GM18505 (cell line): ENCODE results near the gene C5orf63.
"Not testable (repeated sequence)": the region's sequence is repeated elsewhere in the genome, so short reads cannot be mapped to it uniquely, and the experiment has no call there.

Experiments
- ATAC-seq: cut with Tn5 transposase; IDR thresholded peaks from one replicate; pipeline ENCODE4 v1.9.1; 2021; ENCODE audit not compliant: unreplicated experiment
- POLR2A ChIP-seq: IDR thresholded peaks from 4 replicates; pipeline ENCODE4 v1.6.1; 2011; ENCODE audit warnings: borderline replicate concordance; ENCODE audit not compliant: insufficient read depth, insufficient read length; ENCODE audit errors: extremely low read depth

Gene C5orf63

GRCh38 chr5:127014573-127014972 is 58.7 kb downstream of the C5orf63 start:
- no peak for TF ChIP-seq POLR2A
- peak; percentile 40 for ATAC-seq

GRCh38 chr5:127013407-127013806 is 59.9 kb downstream of the C5orf63 start:
- no peak for ATAC-seq
- no peak for TF ChIP-seq POLR2A

GRCh38 chr5:127012916-127013315 is 60.4 kb downstream of the C5orf63 start:
- no peak for ATAC-seq
- no peak for TF ChIP-seq POLR2A

GRCh38 chr5:127011961-127012644 is 61.2 kb downstream of the C5orf63 start:
- peak; percentile 78 for ATAC-seq
- no peak for TF ChIP-seq POLR2A

GRCh38 chr5:127011153-127011552 is 62.1 kb downstream of the C5orf63 start:
- ATAC-seq: no peak
- no peak for TF ChIP-seq POLR2A

- no peak for ATAC-seq
- no peak for TF ChIP-seq POLR2A
Measured at GRCh38 chr5:127010362-127010761, 62.9 kb downstream of the C5orf63 start.

GRCh38 chr5:127009784-127010183 is 63.5 kb downstream of the C5orf63 start:
- ATAC-seq: no peak
- TF ChIP-seq POLR2A: no peak

GRCh38 chr5:127008300-127008975 is 64.9 kb downstream of the C5orf63 start:
- ATAC-seq: no peak
- no peak for TF ChIP-seq POLR2A

- TF ChIP-seq POLR2A: no peak
- no peak for ATAC-seq
Measured at GRCh38 chr5:127007522-127007921, 65.8 kb downstream of the C5orf63 start.

- TF ChIP-seq POLR2A: no peak
- ATAC-seq: no peak
Measured at GRCh38 chr5:127006744-127007143, 66.6 kb downstream of the C5orf63 start.

GRCh38 chr5:127005282-127005681 is 68.0 kb downstream of the C5orf63 start:
- ATAC-seq: not testable (repeated sequence)

GRCh38 chr5:127004721-127005120 is 68.6 kb downstream of the C5orf63 start:
- TF ChIP-seq POLR2A: no peak
- ATAC-seq: no peak

- TF ChIP-seq POLR2A: no peak
- no peak for ATAC-seq
Measured at GRCh38 chr5:127003798-127004495, 69.4 kb downstream of the C5orf63 start.

- no peak for ATAC-seq
- TF ChIP-seq POLR2A: no peak
Measured at GRCh38 chr5:127002390-127002789, 70.9 kb downstream of the C5orf63 start.
